Measurements from ENCODE around the gene SREBF1. TPM values are rescaled to one million over a fixed set of nuclear protein-coding genes. Genes with fewer than 3 reads are reported as not detected.

The SREBF1 gene
- total RNA-seq, 2 donors from 2014 or later, result 55.8 to 73.5 TPM

DNA sequence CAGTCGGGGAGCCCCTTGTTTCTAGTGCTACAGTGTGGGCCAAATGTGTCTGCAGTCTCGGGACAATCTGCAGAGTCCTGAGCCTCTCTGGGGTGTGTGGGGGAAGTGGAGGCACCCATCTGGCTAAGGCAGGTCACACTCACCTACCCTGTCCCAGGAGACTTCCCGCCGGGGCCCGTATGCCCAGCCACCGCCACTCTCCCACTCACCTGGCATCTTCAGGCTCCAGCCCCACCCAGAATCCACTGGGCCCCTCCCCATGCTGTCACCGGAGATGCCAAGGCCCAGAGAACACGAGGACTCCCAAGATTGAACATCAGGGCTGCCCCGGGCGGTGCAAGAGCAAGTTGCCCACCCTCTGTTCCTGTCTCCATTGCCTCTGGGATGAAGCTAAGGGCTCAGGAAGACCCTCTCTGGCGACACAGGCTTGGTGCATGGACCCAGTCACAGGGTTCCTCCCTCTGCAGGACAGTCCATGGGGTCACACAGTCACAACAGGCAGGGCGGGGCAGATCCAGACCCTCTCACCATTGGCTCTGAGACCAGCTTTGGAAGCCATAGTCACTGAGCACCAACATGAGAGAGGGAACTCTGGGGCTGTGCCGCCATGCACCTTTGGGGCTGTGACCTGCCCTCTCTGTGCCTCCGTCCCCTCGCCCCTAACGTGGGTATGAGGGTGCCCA, 38.1 kb downstream of the SREBF1 start:
- no peak for DNase-seq (ENCODE audit: low spot score)

DNA sequence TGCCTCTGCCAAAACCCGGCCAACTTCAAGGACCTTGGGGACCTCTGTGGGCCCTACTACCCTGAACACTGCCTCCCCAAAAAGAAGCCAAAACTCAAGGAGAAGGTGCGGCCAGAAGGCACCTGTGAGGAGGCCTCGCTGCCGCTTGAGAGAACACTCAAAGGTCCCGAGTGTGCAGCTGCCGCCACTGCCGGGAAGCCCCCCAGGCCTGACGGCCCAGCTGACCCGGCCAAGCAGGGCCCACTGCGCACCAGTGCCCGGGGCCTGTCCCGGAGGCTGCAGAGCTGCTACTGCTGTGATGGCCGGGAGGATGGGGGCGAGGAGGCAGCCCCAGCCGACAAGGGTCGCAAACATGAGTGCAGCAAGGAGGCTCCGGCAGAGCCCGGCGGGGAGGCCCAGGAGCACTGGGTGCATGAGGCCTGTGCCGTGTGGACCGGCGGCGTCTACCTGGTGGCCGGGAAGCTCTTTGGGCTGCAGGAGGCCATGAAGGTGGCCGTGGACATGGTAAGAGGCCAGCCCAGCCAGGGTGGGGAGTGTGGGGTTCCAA, 38.7 kb downstream of the SREBF1 start:
- no peaks in the 10 kb centered on the region for H3K27me3 Mint-ChIP-seq
- ATAC-seq, result no peak
- no peak overlapping the region for H3K27ac Mint-ChIP-seq
- H3K4me3 Mint-ChIP-seq, result no peak overlapping the region
- peaks cover 11 to 21% of the 10 kb centered on the region in 2 donors for H3K4me1 Mint-ChIP-seq (ENCODE audit: low read depth in 2 of 2)
- DNase-seq (ENCODE audit: low spot score), result no peak
- no peaks in the 10 kb centered on the region for H3K36me3 Mint-ChIP-seq
- no peaks in the 10 kb centered on the region for H3K9me3 Mint-ChIP-seq

More for the DNA sequence above, 38.1 kb downstream of the SREBF1 start:
- no peaks in the 10 kb centered on the region for H3K27me3 Mint-ChIP-seq
- peaks cover 4 to 15% of the 10 kb centered on the region in 2 donors for H3K4me1 Mint-ChIP-seq (ENCODE audit: low read depth in 2 of 2)
- no peak overlapping the region for H3K27ac Mint-ChIP-seq
- no peak for ATAC-seq
- H3K9me3 Mint-ChIP-seq, result no peaks in the 10 kb centered on the region
- no peaks in the 10 kb centered on the region for H3K36me3 Mint-ChIP-seq
- no peak overlapping the region for H3K4me3 Mint-ChIP-seq

DNA sequence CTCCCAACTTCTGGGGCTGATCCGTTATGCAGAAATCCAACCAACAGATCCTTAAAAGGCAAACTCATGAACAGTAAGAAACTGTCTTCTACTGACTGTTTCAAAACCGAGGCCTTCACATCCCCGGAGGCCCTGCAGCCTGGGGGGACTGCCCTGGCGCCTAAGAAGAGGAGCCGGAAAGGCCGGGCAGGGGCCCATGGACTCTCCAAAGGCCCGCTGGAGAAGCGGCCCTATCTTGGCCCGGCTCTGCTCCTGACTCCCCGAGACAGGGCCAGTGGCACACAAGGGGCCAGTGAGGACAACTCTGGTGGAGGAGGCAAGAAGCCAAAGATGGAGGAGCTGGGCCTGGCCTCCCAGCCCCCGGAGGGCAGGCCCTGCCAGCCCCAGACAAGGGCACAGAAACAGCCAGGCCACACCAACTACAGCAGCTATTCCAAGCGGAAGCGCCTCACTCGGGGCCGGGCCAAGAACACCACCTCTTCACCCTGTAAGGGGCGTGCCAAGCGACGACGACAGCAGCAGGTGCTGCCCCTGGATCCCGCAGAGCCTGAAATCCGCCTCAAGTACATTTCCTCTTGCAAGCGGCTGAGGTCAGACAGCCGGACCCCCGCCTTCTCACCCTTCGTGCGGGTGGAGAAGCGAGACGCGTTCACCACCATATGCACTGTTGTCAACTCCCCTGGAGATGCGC, 39.5 kb downstream of the SREBF1 start:
- no peak overlapping the region for H3K4me3 Mint-ChIP-seq
- no peak for ATAC-seq
- peaks cover 19 to 26% of the 10 kb centered on the region in 2 donors for H3K4me1 Mint-ChIP-seq (ENCODE audit: low read depth in 2 of 2)
- no peak for DNase-seq (ENCODE audit: low spot score)
- H3K27ac Mint-ChIP-seq, result no peak overlapping the region
- no peaks in the 10 kb centered on the region for H3K36me3 Mint-ChIP-seq
- no peaks in the 10 kb centered on the region for H3K27me3 Mint-ChIP-seq
- no peaks in the 10 kb centered on the region for H3K9me3 Mint-ChIP-seq

DNA sequence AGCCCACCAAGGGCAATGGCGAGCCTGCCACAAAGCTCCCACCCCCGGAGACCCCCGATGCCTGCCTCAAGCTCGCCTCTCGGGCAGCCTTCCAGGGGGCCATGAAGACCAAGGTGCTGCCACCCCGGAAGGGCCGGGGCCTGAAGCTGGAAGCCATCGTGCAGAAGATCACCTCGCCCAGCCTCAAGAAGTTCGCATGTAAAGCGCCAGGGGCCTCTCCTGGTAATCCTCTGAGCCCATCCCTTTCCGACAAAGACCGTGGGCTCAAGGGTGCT, 40.1 kb downstream of the SREBF1 start:
- DNase-seq (ENCODE audit: low spot score) (no peak), ATAC-seq (no peak)
- Mint-ChIP-seq H3K9me3 (no peaks in the 10 kb centered on the region), H3K27ac (no peak overlapping the region), H3K27me3 (no peaks in the 10 kb centered on the region), H3K4me1 (ENCODE audit: low read depth in 2 of 2) (peaks cover 24 to 29% of the 10 kb centered on the region in 2 donors), H3K4me3 (no peak overlapping the region), H3K36me3 (no peaks in the 10 kb centered on the region)

DNA sequence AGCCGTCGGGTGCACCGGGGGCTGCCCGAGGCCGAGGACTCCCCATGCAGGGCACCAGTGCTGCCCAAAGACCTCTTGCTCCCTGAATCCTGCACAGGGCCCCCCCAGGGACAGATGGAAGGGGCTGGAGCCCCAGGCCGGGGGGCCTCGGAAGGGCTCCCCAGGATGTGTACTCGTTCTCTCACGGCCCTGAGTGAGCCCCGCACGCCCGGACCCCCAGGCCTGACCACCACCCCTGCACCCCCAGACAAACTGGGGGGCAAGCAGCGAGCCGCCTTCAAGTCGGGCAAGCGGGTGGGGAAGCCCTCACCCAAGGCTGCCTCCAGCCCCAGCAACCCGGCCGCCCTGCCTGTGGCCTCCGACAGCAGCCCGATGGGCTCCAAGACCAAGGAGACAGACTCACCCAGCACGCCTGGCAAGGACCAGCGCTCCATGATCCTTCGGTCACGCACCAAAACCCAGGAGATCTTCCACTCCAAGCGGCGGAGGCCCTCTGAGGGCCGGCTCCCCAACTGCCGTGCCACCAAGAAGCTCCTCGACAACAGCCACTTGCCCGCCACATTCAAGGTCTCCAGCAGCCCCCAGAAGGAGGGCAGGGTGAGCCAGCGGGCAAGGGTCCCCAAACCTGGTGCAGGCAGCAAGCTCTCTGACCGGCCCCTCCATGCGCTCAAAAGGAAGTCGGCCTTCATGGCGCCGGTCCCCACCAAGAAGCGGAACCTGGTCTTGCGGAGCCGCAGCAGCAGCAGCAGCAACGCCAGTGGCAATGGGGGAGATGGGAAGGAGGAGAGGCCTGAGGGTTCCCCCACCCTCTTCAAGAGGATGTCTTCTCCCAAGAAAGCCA, 40.6 kb downstream of the SREBF1 start:
- no peak overlapping the region for H3K27ac Mint-ChIP-seq
- H3K4me1 Mint-ChIP-seq (ENCODE audit: low read depth in 2 of 2), result peaks cover 24 to 31% of the 10 kb centered on the region in 2 donors
- no peak overlapping the region for H3K4me3 Mint-ChIP-seq
- ATAC-seq, result no peak
- no peaks in the 10 kb centered on the region for H3K27me3 Mint-ChIP-seq
- no peaks in the 10 kb centered on the region for H3K36me3 Mint-ChIP-seq
- no peak for DNase-seq (ENCODE audit: low spot score)
- H3K9me3 Mint-ChIP-seq, result no peaks in the 10 kb centered on the region

DNA sequence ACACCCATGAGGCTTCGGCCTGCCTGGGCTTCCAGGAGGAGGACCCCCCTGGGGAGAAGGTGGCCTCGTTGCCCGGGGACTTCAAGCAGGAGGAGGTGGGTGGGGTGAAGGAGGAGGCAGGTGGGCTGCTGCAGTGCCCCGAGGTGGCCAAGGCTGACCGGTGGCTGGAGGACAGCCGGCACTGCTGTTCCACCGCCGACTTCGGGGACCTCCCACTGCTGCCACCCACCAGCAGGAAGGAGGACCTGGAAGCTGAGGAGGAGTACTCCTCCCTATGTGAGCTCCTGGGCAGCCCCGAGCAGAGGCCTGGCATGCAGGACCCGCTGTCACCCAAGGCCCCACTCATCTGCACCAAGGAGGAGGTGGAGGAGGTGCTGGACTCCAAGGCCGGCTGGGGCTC, 41.5 kb downstream of the SREBF1 start:
- H3K4me1 Mint-ChIP-seq (ENCODE audit: low read depth in 2 of 2), result peaks cover 24 to 31% of the 10 kb centered on the region in 2 donors

DNA sequence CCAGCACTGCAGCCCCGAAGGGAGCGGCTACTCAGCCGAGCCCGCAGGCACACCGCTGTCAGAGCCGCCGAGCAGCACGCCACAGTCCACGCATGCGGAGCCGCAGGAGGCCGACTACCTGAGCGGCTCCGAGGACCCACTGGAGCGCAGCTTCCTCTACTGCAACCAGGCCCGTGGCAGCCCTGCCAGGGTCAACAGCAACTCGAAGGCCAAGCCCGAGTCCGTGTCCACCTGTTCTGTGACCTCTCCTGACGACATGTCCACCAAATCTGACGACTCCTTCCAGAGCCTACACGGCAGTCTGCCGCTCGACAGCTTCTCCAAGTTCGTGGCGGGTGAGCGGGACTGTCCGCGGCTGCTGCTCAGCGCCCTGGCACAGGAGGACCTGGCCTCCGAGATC, 42.4 kb downstream of the SREBF1 start:
- Mint-ChIP-seq H3K4me3 (no peak overlapping the region), H3K27me3 (no peaks in the 10 kb centered on the region), H3K4me1 (ENCODE audit: low read depth in 2 of 2) (peaks cover 24 to 26% of the 10 kb centered on the region in 2 donors), H3K36me3 (no peaks in the 10 kb centered on the region), H3K27ac (no peak overlapping the region), H3K9me3 (no peaks in the 10 kb centered on the region)
- ATAC-seq (no peak), DNase-seq (ENCODE audit: low spot score) (no peak)

More for the DNA sequence above, 41.5 kb downstream of the SREBF1 start:
- ATAC-seq (no peak), DNase-seq (ENCODE audit: low spot score) (no peak)
- Mint-ChIP-seq H3K36me3 (no peaks in the 10 kb centered on the region), H3K4me3 (no peak overlapping the region), H3K27me3 (no peaks in the 10 kb centered on the region), H3K27ac (no peak overlapping the region), H3K9me3 (no peaks in the 10 kb centered on the region)

DNA sequence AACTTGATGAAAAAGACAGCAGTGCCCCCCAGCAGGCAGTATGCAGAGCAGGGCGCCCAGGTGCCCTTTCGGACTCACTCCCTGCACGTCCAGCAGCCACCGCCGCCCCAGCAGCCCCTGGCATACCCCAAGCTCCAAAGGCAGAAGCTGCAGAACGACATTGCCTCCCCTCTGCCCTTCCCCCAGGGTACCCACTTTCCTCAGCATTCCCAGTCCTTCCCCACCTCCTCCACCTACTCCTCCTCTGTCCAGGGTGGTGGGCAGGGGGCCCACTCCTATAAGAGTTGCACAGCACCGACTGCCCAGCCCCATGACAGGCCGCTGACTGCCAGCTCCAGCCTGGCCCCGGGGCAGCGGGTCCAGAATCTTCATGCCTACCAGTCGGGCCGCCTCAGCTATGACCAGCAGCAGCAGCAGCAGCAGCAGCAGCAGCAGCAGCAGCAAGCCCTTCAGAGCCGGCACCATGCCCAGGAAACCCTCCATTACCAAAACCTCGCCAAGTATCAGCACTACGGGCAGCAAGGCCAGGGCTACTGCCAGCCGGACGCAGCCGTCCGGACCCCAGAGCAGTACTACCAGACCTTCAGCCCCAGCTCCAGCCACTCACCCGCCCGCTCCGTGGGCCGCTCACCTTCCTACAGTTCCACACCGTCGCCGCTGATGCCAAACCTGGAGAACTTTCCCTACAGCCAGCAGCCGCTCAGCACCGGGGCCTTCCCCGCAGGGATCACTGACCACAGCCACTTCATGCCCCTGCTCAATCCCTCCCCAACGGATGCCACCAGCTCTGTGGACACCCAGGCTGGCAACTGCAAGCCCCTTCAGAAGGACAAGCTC, 43.2 kb downstream of the SREBF1 start:
- H3K9me3 Mint-ChIP-seq, result no peaks in the 10 kb centered on the region
- peaks cover 24 to 26% of the 10 kb centered on the region in 2 donors for H3K4me1 Mint-ChIP-seq (ENCODE audit: low read depth in 2 of 2)
- no peaks in the 10 kb centered on the region for H3K27me3 Mint-ChIP-seq
- no peak for DNase-seq (ENCODE audit: low spot score)
- H3K27ac Mint-ChIP-seq, result peak overlapping the region in 1 of 2 donors; percentile 50
- no peak for ATAC-seq
- peak overlapping the region; percentile 57 for H3K4me3 Mint-ChIP-seq
- no peaks in the 10 kb centered on the region for H3K36me3 Mint-ChIP-seq

DNA sequence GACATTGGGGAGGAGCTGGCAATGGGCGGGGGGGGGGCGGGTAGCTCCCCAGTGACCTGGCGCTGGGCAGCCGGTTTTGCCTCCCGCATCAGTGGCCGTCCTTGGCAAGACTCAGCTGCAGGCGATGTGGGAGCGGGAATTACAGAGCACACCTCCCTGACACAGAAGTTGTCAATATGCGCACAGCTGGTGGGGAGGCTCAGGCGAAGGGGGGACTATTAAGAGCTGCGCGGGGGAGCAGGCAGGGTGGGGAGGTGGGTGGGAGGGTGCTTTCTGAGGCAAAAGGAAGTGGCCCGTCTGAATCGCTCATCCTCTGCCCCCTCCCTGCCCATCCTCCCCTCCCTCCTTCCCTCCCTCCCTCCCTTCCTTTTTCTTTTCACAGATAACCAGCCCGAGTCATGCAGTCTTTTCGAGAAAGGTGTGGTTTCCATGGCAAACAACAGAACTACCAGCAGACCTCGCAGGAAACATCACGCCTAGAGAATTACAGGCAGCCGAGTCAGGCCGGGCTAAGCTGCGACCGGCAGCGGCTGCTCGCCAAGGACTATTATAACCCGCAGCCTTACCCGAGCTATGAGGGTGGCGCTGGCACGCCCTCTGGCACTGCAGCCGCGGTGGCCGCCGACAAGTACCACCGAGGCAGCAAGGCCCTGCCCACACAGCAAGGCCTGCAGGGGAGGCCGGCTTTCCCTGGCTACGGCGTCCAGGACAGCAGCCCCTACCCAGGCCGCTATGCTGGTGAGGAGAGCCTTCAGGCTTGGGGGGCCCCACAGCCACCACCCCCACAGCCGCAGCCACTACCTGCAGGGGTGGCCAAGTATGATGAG, 44.0 kb downstream of the SREBF1 start:
- Mint-ChIP-seq H3K27me3 (no peaks in the 10 kb centered on the region), H3K27ac (peak overlapping the region in 1 of 2 donors; percentile 50), H3K9me3 (no peaks in the 10 kb centered on the region), H3K36me3 (no peaks in the 10 kb centered on the region), H3K4me3 (peak overlapping the region; percentile 30), H3K4me1 (ENCODE audit: low read depth in 2 of 2) (peaks cover 24% of the 10 kb centered on the region in 2 donors)
- DNase-seq (ENCODE audit: low spot score) (no peak), ATAC-seq (peak; percentile 77 to 83)

DNA sequence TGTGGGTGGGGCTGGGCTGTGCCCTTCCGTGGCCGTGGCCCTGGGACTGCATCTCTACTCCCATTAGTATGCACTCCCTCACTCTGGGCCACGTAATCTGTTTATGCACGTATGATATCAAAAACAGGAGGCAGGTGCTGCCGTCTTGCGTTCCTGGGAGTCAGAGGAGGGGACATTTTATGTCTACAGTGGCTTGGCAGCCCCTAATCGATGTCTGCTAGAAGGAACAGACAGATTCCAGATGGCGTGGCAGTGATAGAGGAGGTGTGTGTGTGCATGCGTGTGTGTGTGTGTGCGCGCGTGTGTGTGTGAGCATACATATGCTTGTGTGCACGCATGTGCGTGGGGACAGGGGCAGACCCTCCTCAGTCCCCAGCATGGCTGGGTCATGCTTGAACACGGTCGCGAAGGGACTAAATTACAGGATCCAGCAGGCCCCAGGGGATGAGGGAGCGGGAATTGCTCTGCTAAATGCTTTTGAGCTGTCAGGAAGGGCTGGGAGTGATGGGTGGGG, 44.7 kb downstream of the SREBF1 start:
- Mint-ChIP-seq H3K36me3 (no peaks in the 10 kb centered on the region), H3K27me3 (no peaks in the 10 kb centered on the region), H3K9me3 (no peaks in the 10 kb centered on the region), H3K27ac (no peak overlapping the region), H3K4me3 (peak overlapping the region; percentile 27), H3K4me1 (ENCODE audit: low read depth in 2 of 2) (peaks cover 22 to 24% of the 10 kb centered on the region in 2 donors)
- DNase-seq (ENCODE audit: low spot score), result no peak
- no peak for ATAC-seq

DNA sequence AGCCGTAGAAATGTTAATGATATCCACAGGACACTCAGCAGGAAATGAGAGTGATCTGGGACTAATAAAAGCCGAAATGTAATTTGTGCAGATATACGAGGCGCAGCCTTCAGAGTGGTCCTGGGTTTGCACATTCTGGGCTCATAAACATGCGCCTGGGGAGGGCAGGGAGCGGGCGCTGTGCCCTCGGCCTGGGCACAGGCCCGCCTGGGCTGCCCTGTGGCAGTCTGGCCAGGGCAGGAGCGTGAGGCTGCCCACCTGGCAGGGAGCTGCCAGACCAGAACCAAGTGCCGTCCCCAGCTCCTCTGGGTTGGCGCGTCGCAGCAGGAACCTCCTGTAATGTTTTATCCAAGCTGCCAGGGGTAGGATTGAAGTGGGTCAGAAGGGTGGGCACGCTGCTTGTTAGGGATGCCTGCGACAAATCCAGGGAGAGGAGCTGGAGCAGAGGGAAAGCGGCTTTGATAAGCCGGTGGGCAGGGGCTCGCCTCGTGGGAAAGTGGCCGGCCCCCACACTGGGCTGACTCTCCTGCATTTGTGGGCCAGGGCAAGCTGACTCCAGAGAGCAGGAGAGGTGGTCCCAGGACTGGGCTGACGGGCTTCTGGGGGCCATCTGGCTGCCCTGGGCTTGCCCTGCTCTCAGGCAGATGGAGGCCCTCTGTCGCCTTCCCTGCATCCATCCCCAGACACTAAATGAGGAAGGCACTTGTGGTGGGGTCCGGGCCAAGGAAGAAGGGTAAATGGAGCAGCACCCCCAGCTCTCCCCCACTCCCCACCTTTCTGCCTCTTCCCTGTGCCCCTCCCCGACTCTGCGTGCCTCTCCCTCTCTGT, 45.9 kb downstream of the SREBF1 start:
- Mint-ChIP-seq H3K4me3 (no peak overlapping the region), H3K9me3 (no peaks in the 10 kb centered on the region), H3K4me1 (ENCODE audit: low read depth in 2 of 2) (peaks cover 22 to 24% of the 10 kb centered on the region in 2 donors), H3K27ac (no peak overlapping the region), H3K36me3 (no peaks in the 10 kb centered on the region), H3K27me3 (no peaks in the 10 kb centered on the region)
- DNase-seq (ENCODE audit: low spot score) (no peak), ATAC-seq (no peak)
